HEK293 (cell line): ENCODE measurements around the gene PRADC1.

ENCODE experiments used
- MZF1 ChIP-seq: fragments of 450-650 bp; formaldehyde crosslinking; IDR thresholded peaks from 2 replicates; pipeline ENCODE4 v1.5.1; 2017; ENCODE audit warnings: missing biosample characterization, missing genetic modification characterization, borderline replicate concordance
- PRDM1 ChIP-seq: fragments of 450-650 bp; formaldehyde crosslinking; IDR thresholded peaks from 2 replicates; pipeline ENCODE4; 2016; ENCODE audit warnings: missing biosample characterization, missing genetic modification characterization
- REPIN1 ChIP-seq: fragments of 450-650 bp; formaldehyde crosslinking; IDR thresholded peaks from 2 replicates; pipeline ENCODE4 v1.5.1; 2017; ENCODE audit warnings: missing biosample characterization, missing genetic modification characterization, low read depth
- SALL2 ChIP-seq: fragments of 450-650 bp; formaldehyde crosslinking; IDR thresholded peaks from 2 replicates; pipeline ENCODE4 v1.5.0; 2017; ENCODE audit warnings: missing biosample characterization, mild to moderate bottlenecking, missing genetic modification characterization, borderline replicate concordance
- ZEB2 ChIP-seq: fragments of 450-650 bp; formaldehyde crosslinking; IDR thresholded peaks from 2 replicates; pipeline ENCODE4 v1.5.1; 2016; ENCODE audit warnings: missing biosample characterization, missing genetic modification characterization
- ZNF350 ChIP-seq: fragments of 450-650 bp; formaldehyde crosslinking; IDR thresholded peaks from 2 replicates; pipeline ENCODE4 v1.5.0; 2017; ENCODE audit warnings: missing biosample characterization, mild to moderate bottlenecking, missing genetic modification characterization
- ZNF768 ChIP-seq: fragments of 450-650 bp; formaldehyde crosslinking; IDR thresholded peaks from 2 replicates; pipeline ENCODE4 v1.5.1; 2018; ENCODE audit warnings: missing biosample characterization, mild to moderate bottlenecking, missing genetic modification characterization
- TF ChIP-seq, protein P1 (sequence below): fragments of 450-650 bp; formaldehyde crosslinking; IDR thresholded peaks from 2 replicates; pipeline ENCODE4 v1.5.1; 2016; ENCODE audit warnings: missing biosample characterization, missing genetic modification characterization
- TF ChIP-seq, protein P2 (sequence below): fragments of 450-650 bp; formaldehyde crosslinking; IDR thresholded peaks from 2 replicates; pipeline ENCODE4 v1.5.1; 2016; ENCODE audit warnings: missing biosample characterization, missing genetic modification characterization

DNA sequence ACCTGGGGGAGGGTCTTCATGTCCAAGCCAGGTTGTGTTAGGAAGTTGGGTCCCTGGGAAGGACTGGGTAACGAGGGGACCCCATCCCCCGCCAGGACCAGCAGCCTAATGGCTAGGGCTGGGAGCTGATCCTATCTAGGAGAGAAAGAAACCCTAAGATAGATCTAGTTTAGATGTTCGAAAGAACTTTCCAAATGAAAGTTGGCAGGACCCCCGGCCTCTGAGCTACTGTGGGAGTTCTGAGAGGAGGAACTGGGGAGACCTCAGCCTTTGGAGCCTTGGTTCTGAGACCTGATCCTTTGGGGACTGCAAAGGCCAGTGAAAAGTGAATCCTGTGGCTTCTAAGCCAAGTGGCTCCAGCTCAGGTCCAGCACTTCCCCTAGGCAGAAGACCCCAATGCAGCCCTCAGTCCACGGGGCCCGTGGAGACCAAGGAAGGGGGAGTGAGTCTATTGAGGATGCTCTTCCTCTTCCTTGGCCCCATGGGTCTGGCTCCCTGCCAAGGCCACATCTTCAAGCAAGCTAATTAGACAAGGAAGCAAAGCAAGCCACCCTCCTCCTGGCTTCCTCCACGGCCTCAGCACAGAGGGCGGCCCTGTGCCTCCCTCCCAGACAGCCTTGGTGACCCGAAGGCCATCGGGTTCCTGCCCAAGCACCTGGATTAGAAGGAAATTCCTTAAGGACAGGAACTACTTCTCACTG, 24.5 kb upstream of the PRADC1 start:
- TF ChIP-seq ZNF768 (tag by site-specific recombination) (no peak), MZF1 (no peak), ZNF350 (no peak), PRDM1 (no peak), SALL2 (tag by site-specific recombination) (no peak), REPIN1 (no peak), ZEB2 (tag by site-specific recombination) (no peak)
- TF ChIP-seq, protein P1, sequence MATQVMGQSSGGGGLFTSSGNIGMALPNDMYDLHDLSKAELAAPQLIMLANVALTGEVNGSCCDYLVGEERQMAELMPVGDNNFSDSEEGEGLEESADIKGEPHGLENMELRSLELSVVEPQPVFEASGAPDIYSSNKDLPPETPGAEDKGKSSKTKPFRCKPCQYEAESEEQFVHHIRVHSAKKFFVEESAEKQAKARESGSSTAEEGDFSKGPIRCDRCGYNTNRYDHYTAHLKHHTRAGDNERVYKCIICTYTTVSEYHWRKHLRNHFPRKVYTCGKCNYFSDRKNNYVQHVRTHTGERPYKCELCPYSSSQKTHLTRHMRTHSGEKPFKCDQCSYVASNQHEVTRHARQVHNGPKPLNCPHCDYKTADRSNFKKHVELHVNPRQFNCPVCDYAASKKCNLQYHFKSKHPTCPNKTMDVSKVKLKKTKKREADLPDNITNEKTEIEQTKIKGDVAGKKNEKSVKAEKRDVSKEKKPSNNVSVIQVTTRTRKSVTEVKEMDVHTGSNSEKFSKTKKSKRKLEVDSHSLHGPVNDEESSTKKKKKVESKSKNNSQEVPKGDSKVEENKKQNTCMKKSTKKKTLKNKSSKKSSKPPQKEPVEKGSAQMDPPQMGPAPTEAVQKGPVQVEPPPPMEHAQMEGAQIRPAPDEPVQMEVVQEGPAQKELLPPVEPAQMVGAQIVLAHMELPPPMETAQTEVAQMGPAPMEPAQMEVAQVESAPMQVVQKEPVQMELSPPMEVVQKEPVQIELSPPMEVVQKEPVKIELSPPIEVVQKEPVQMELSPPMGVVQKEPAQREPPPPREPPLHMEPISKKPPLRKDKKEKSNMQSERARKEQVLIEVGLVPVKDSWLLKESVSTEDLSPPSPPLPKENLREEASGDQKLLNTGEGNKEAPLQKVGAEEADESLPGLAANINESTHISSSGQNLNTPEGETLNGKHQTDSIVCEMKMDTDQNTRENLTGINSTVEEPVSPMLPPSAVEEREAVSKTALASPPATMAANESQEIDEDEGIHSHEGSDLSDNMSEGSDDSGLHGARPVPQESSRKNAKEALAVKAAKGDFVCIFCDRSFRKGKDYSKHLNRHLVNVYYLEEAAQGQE (tag by site-specific recombination) = no peak
- TF ChIP-seq, protein P2, sequence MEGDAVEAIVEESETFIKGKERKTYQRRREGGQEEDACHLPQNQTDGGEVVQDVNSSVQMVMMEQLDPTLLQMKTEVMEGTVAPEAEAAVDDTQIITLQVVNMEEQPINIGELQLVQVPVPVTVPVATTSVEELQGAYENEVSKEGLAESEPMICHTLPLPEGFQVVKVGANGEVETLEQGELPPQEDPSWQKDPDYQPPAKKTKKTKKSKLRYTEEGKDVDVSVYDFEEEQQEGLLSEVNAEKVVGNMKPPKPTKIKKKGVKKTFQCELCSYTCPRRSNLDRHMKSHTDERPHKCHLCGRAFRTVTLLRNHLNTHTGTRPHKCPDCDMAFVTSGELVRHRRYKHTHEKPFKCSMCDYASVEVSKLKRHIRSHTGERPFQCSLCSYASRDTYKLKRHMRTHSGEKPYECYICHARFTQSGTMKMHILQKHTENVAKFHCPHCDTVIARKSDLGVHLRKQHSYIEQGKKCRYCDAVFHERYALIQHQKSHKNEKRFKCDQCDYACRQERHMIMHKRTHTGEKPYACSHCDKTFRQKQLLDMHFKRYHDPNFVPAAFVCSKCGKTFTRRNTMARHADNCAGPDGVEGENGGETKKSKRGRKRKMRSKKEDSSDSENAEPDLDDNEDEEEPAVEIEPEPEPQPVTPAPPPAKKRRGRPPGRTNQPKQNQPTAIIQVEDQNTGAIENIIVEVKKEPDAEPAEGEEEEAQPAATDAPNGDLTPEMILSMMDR (tag by site-specific recombination) = no peak
